Right cardiac atrium (tissue), 5 donors: ENCODE results near the gene ACER3. TPM values are rescaled to one million over a fixed set of nuclear protein-coding genes. Genes with fewer than 3 reads are reported as not detected.
A peak's percentile ranks its signal among the peaks of the same experiment; 100 is the strongest.
"Not testable (repeated sequence)": the region's sequence is repeated elsewhere in the genome, so short reads cannot be mapped to it uniquely, and the experiment has no call there.

Source experiments
- ATAC-seq, 2 donors: fragments of 200-7000 bp; cut with Tn5 transposase; one replicate each; pipeline versions ENCODE4 v1.8.0 to v1.9.1; 2020; ENCODE audit warnings: moderate library complexity in 2 of 2, mild to moderate bottlenecking in 1 of 2
- DNase-seq, 3 donors: peaks; one replicate each; pipeline ENCODE4 v3.0.0-alpha.2; 2020
- H3K27ac ChIP-seq: one replicate; pipeline ENCODE4 v1.5.1; 2013; ENCODE audit warnings: mild to moderate bottlenecking, low read length, control low read depth, moderate library complexity
- H3K27me3 ChIP-seq: one replicate; pipeline ENCODE4 v1.6.1; 2013; ENCODE audit not compliant: control insufficient read depth, insufficient read depth
- H3K4me1 ChIP-seq: one replicate; pipeline ENCODE4 v1.6.1; 2013; ENCODE audit warnings: low read length; ENCODE audit not compliant: control insufficient read depth, insufficient read depth
- H3K4me3 ChIP-seq: one replicate; pipeline ENCODE4 v1.5.1; 2013; ENCODE audit warnings: low read length, control low read depth
- H3K9me3 ChIP-seq: one replicate; pipeline ENCODE4 v1.6.1; 2013; ENCODE audit warnings: low read length; ENCODE audit not compliant: control insufficient read depth
- WGBS: extraction: QIAGEN DNeasy Blood & Tissue Kit; methylation state at CpG from one replicate; pipeline ENCODE4 v1.1.7; 2013; 5-methylcytosine and 5-hydroxymethylcytosine counted together
- intact Hi-C, 4 donors: fragments of 100-400 bp; cut with DNase I; formaldehyde crosslinking; loops; one replicate each; pipeline versions ENCODE4 v1.11.0 to v1.14.0; 2022 to 2023
- polyA plus RNA-seq: library from polyadenylated mRNA; stranded (reverse); fragments of 200-250 nt; gene quantifications from one replicate; pipeline ENCODE4 v1.2.3, GENCODE V29; 2013
- total RNA-seq, 4 donors: library from RNA; stranded (reverse); fragmentation: NEBNext Ultra II Directional; extraction: Animal tissue kit (Norgen Biotek cat#: 25700); gene quantifications; one replicate each; pipeline ENCODE4 v1.2.1, GENCODE V29; 2021
- donor health status: healthy with polysubstance abuse.
- donor health status: DM: no; HTN: yes; CAD: no.
- donor health status: DM: no; HTN: no; CAD: no.
- donor health status: DM: no; HTN: yes; CAD: no; lungs with severe emphysema.
- donor health status: DM: yes; HTN: yes; CAD: no.

The ACER3 gene
- total and polyA plus RNA-seq, 5 donors, result 4.1 to 16.1 (median 12.1) TPM

DNA sequence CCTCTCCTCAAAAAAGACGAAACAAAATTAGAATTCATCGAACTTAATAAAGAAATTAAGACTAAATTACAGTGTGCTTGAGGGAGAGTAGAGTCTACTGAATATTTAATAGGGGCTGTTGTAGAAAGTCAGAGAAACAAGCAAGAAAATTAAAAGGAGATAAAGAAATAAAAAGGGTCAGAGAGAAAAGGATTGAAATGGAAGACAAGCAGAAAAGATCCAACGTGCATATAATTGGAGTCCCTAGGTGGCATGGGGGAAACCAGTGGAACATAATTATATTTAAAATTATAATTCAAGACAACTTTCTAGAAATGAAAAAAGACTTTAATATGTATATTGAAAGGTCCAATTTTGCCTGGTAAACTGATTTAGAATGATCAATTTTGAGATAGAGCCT lies 74.3 kb downstream of the ACER3 start:
- ATAC-seq (no peak), DNase-seq (no peak)
- H3K4me1 ChIP-seq, result no peaks in the 10 kb centered on the region
- no peak overlapping the region for H3K4me3 ChIP-seq
- 79% methylated on average over 3 of the region's 3 CpGs for WGBS
- intact Hi-C loops, result no loop called here
- no peaks in the 10 kb centered on the region for H3K9me3 ChIP-seq
- no peaks in the 10 kb centered on the region for H3K27me3 ChIP-seq
- H3K27ac ChIP-seq, result no peak overlapping the region

DNA sequence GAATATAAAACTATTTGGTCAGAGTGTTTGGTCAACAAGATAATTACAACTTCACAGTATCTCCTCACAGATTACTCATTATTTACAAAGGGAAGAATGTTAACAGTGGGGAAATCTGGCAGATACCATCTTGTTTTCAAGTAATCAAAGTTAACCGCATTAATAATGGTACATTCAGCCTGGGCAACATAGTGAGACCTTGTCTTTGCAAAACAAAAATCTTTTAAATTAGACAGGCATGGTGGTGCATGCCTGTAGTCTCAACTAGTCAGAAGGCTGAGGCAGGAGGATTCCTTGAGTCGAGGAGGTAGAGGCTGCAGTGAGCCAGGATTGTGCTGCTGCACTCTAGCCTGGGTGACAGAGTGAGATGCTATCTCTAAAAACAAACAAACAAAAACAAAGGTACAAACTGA lies 78.5 kb downstream of the ACER3 start:
- ATAC-seq (no peak), DNase-seq (no peak)
- H3K9me3 ChIP-seq, result no peaks in the 10 kb centered on the region
- no peak overlapping the region for H3K4me3 ChIP-seq
- intact Hi-C loops, result no loop called here
- no peaks in the 10 kb centered on the region for H3K27me3 ChIP-seq
- H3K27ac ChIP-seq, result no peak overlapping the region
- H3K4me1 ChIP-seq, result no peaks in the 10 kb centered on the region
- WGBS, result 83% methylated on average over 2 of the region's 2 CpGs

DNA sequence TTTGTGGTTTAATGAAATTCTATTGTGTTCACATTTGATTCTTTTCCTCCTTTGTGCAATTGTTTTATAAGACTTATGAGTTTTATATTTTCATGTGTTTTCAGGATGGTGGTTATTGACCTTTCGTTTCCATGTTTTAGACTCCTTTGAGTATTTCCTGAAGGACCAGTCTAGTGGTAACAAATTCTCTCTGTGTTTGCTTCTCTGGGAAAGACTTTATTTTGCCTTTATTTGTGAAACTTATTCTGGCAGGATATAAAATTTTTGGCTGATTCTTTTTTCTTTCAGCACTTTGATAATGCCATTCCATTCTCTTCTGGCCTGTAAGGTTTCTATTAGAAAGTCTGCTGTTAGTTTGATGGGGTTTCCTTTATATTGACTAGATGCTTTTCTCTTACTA lies 83.5 kb downstream of the ACER3 start:
- H3K27me3 ChIP-seq, result no peaks in the 10 kb centered on the region
- H3K27ac ChIP-seq, result no peak overlapping the region
- DNase-seq (no peak), ATAC-seq (no peak)
- intact Hi-C loops, result no loop called here
- no peak overlapping the region for H3K4me3 ChIP-seq
- 95% methylated on average over 1 of the region's 1 CpG for WGBS
- no peaks in the 10 kb centered on the region for H3K9me3 ChIP-seq
- H3K4me1 ChIP-seq, result no peaks in the 10 kb centered on the region

DNA sequence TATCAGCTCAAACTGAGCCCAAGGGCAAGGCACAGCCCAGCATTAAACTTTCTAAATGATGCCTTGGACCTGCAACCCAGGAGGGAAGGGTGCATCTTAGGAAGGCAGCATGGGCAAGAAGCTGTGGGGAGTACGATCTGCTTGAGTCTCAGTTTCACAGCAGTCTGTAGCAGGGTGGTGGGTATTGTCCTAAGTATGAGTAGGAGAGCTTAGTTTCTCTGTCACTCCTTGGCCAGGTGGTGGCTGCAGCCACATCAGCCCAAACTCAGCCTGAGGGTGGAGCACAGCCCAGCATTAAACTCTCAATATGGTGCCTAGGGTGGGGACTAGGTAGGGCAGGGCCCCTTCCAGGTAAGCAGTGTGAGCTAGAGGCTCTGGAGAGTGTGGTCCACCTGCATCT lies 85.5 kb downstream of the ACER3 start:
- H3K9me3 ChIP-seq, result no peaks in the 10 kb centered on the region
- H3K27ac ChIP-seq, result no peak overlapping the region
- no peaks in the 10 kb centered on the region for H3K4me1 ChIP-seq
- peak in 1 of 2 donors; percentile 28 for ATAC-seq
- H3K27me3 ChIP-seq, result no peaks in the 10 kb centered on the region
- intact Hi-C loops, result no loop called here
- WGBS, result 100% methylated on average over 1 of the region's 1 CpG
- H3K4me3 ChIP-seq, result no peak overlapping the region
- DNase-seq, result no peak

DNA sequence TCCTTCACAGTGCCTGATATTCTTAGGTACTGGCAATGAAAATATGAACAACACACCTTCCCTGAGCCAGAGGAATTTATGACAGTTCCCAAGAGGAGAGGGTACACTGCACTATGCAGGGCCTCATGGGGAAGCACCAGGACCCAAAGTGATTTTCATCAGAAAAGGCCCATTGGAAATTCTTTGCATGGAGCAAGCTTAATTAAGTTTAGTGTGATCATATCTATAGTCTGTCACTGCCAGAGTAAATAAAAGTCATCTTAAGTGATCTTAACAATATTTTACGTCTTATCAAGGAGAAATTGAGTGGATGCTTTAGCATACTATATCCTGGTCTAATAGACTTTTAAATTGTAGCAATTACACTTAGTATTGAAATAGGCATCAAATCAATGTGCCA lies 86.5 kb downstream of the ACER3 start:
- Histone ChIP-seq H3K27ac (no peak overlapping the region), H3K9me3 (no peaks in the 10 kb centered on the region), H3K4me3 (no peak overlapping the region), H3K27me3 (no peaks in the 10 kb centered on the region), H3K4me1 (no peaks in the 10 kb centered on the region)
- intact Hi-C loops, result no loop called here
- 93% methylated on average over 1 of the region's 1 CpG for WGBS
- DNase-seq (no peak), ATAC-seq (no peak)

DNA sequence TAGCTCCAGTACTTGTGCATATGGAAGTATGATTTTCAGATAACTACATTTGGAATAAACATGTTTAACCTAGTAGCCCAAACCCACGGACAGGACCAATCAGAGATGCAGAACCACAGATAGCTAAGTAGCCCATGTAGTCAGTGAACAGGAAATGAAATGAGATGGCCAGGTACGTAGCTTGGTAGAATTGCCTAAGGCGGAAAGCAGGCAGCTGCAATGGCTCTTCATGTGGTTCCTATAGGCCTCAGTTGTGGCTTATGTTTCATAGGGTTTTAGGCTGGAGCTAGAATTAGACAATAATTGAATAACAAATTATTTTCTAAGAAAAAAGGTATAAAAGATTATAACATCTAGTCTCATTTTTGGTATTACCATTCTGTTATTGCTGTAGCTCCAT lies 87.1 kb downstream of the ACER3 start:
- Histone ChIP-seq H3K4me3 (no peak overlapping the region), H3K4me1 (no peaks in the 10 kb centered on the region), H3K27me3 (no peaks in the 10 kb centered on the region), H3K27ac (no peak overlapping the region), H3K9me3 (no peaks in the 10 kb centered on the region)
- ATAC-seq (no peak), DNase-seq (no peak)
- WGBS, result 93% methylated on average over 3 of the region's 3 CpGs
- intact Hi-C loops, result no loop called here

DNA sequence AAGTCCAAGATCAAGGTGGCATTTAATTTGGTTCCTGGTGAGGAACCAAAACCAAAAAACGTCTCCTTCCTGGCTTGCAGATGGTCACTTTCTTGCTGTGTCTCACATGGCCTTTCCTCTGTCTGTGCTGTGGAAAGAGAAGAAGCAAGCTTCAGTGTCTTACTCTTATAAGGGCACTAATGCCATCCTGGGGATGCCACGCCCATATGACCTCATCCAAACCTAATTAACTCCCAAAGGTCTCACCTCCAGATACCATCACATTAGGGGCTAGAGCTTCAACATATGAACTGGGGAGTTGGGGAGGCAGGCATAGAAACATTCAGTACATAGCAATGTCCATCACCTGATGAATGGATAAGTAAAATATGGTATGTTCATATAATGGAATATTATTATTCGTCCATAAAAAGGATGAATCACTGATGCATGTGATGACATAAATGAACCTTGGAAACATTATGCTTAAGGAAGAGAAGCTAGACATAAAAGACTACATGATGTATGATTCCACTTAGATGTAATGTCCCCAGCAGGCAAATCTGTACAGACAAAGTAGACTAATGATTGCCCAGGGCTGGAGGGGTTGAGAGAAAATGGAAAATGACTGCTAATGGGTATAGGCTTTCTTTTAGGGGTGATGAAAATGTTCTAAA lies 94.9 kb downstream of the ACER3 start:
- ATAC-seq (no peak), DNase-seq (no peak)
- H3K27me3 ChIP-seq, result no peaks in the 10 kb centered on the region
- no peaks in the 10 kb centered on the region for H3K4me1 ChIP-seq
- 89% methylated on average over 3 of the region's 3 CpGs for WGBS
- H3K27ac ChIP-seq, result no peak overlapping the region
- no peaks in the 10 kb centered on the region for H3K9me3 ChIP-seq
- intact Hi-C loops, result no loop called here
- no peak overlapping the region for H3K4me3 ChIP-seq

DNA sequence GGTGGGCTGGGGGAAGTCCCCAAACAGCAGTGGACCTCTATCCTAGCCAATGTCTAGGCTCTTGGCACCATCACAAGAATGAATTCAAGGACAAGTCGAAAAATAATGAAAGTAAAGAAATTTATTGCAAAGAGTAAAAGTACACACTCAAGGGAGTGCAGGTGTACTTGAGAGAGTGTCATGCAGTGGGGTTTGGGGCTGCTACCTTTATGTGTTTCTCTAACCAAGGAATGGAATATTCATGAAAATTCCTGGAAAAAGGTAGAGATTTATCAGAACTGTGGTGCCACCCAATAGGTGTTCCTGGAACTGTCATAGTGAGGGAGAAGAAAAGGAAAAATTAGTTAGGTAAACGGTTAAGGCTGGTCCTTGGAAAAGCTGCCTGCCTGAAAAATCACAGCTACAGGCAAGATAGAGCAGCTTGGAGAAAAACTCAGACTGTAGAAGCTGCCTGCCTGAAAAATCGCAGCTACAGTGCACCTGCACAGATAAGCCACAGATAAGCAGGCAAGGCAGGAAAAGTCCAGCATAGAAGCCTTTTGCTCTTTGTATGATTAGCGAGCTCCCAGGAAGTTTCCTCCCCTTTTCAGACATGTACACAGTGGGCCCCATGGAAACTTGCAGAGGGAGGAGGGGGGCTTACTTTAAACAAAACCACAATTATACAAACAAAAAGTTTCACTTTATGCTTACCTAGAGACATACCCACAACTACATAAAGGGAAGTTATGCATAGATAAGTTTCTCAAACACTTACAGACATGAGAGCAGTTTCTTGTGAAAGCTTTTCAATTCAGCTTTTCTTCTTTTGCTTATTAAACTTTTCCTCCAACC lies 102.1 kb downstream of the ACER3 start:
- DNase-seq (no peak), ATAC-seq (no peak)
- H3K4me1 ChIP-seq, result no peaks in the 10 kb centered on the region
- no peak overlapping the region for H3K27ac ChIP-seq
- H3K27me3 ChIP-seq, result no peaks in the 10 kb centered on the region
- WGBS, result 76% methylated on average over 4 of the region's 4 CpGs
- no peaks in the 10 kb centered on the region for H3K9me3 ChIP-seq
- no peak overlapping the region for H3K4me3 ChIP-seq
- intact Hi-C loops, result no loop called here

DNA sequence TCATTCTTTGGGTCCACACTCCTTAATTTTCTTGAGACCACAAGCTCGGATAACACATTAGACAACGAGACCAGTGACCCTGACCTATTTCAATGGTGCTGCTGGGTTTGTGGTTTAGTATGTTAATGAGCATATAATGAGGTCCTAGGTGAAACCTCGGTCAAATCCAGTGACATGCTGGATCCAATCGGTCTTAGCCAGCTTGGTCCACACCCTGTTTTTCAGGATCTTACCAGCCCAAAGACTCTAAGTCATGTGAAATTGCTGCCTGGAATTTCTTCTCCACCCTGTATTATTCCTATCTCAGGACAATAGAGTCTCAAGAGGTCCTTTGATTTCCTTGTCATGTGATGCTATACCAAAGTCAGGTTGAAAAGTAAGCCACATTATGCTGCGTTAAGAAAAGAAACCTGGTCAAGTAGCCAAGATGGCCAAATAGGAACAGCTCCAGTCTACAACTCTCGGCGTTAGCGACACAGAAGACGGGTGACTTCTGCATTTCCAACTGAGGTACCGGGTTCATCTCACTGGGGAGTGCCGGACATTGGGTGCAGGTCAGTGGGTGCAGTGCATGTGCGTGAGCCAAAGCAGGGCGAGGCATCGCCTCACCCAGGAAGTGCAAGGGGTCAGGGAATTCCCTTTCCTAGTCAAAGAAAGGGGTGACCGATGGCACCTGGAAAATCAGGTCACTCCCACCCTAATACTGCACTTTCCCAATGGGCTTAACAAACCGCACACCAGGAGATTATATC lies 102.9 kb downstream of the ACER3 start:
- H3K27ac ChIP-seq, H3K4me1 ChIP-seq, DNase-seq, H3K9me3 ChIP-seq, intact Hi-C loops, H3K27me3 ChIP-seq, ATAC-seq, H3K4me3 ChIP-seq: not testable (repeated sequence)
- 94% methylated on average over 16 of the region's 16 CpGs for WGBS

DNA sequence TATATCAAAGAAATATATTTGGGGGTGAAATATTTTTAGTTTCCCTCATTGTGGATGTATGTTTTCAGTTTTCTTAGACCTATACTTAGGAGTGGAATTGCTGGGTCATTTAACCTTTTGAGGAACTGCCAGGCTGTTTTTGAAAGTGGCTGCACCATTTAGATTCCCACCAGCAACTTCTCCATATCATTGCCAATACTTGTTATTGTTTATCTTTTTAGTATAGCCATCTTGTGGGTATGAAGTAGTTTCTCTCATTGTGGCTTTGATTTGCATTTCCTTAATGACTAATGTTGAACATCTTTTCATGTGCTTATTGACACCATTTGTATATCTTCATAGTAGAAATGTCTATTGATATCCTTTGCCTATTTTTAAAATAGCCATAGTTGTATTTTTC lies 111.3 kb downstream of the ACER3 start:
- ATAC-seq (no peak), DNase-seq (no peak)
- H3K4me3 ChIP-seq, result no peak overlapping the region
- H3K4me1 ChIP-seq, result no peaks in the 10 kb centered on the region
- intact Hi-C loops, result no loop called here
- H3K27ac ChIP-seq, result no peak overlapping the region
- no peaks in the 10 kb centered on the region for H3K27me3 ChIP-seq
- H3K9me3 ChIP-seq, result no peaks in the 10 kb centered on the region

DNA sequence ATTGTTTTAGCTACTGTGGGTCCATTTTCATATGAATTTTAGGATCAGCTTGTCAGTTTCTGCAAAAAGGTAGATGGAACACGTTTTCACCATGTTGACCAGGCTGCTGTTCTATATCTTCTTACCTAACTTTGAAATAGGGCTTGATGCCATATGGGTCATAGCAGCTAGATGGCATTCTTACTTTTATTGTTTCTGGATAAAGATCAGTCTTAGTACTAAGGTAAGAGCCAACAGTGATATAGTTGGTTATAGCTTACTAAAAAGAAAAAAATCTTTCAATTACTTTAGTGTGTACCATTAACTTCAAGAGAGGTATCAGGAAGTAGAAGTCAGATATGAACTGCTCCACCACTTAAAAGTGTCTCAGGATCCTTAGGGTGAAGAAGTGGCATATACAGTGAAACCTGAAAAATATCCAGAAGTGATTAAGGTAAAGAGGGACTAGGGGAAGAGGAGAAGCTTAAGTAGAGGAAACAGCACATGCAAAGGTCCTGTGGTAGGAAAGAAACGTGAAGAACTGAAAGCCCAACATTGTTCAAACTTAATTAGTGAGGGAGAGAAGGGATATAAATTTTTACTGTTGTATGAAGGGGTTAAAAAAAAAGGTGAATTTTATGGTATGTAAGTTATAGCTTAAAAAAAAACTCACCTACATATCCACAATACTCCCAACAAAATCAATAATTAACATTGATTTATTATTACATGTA lies 113.6 kb downstream of the ACER3 start:
- H3K4me3 ChIP-seq, result no peak overlapping the region
- no peaks in the 10 kb centered on the region for H3K4me1 ChIP-seq
- no peak for ATAC-seq
- DNase-seq, result no peak
- intact Hi-C loops, result no loop called here
- no peak overlapping the region for H3K27ac ChIP-seq
- WGBS, result 56% methylated on average over 2 of the region's 2 CpGs
- H3K27me3 ChIP-seq, result no peaks in the 10 kb centered on the region
- H3K9me3 ChIP-seq, result no peaks in the 10 kb centered on the region
